Thyroid gland (tissue), 4 donors: Measurements from ENCODE around the gene HEXB.

Experiments used
- POLR2A ChIP-seq, 2 donors: fragments of 450-650 bp; IDR thresholded peaks; one replicate each; pipeline ENCODE4 v1.6.1; 2017; ENCODE audit warnings: antibody characterized with exemption in 2 of 2, mild to moderate bottlenecking in 2 of 2, moderate library complexity in 1 of 2
- TF ChIP-seq, protein P1 (sequence below), 6 experiments: fragments of 200-600 bp in 3 of 6; fragments of 450-650 bp in 3 of 6; sonication (generic) in 3 of 6; IDR thresholded peaks; one replicate each; pipeline ENCODE4 v1.5.1; 2016 to 2019; ENCODE audit warnings: antibody characterized with exemption in 6 of 6, mild to moderate bottlenecking in 2 of 6, inconsistent platforms in 1 of 6, moderate library complexity in 1 of 6

DNA sequence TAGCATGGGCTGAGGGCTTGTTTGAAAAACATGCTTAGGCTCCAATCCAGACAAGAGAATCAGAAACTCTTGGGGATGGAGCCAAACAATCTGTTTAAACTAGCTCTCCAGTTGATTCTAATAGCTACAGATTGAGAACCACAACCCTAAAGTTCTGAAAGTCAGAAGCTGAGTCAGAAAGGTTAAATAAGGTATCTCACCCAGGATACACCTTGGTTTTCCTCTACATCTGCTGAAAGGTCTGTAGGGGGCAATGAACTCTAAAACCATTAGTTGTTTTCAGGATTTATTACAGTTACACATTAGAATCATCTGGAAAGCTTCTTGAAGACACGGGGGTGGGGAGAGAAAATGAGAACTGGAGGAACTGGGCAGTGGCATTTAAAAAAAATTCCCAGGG is 76.2 kb downstream of the HEXB start:
- TF ChIP-seq, protein P1, sequence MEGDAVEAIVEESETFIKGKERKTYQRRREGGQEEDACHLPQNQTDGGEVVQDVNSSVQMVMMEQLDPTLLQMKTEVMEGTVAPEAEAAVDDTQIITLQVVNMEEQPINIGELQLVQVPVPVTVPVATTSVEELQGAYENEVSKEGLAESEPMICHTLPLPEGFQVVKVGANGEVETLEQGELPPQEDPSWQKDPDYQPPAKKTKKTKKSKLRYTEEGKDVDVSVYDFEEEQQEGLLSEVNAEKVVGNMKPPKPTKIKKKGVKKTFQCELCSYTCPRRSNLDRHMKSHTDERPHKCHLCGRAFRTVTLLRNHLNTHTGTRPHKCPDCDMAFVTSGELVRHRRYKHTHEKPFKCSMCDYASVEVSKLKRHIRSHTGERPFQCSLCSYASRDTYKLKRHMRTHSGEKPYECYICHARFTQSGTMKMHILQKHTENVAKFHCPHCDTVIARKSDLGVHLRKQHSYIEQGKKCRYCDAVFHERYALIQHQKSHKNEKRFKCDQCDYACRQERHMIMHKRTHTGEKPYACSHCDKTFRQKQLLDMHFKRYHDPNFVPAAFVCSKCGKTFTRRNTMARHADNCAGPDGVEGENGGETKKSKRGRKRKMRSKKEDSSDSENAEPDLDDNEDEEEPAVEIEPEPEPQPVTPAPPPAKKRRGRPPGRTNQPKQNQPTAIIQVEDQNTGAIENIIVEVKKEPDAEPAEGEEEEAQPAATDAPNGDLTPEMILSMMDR (IDR thresholded peaks at IDR 0.05), result no peak
- TF ChIP-seq POLR2A (IDR thresholded peaks at IDR 0.05), result no peak
